Measurements from ENCODE around the gene GLTP.
A peak's percentile ranks its signal among the peaks of the same experiment; 100 is the strongest.
"Not testable (repeated sequence)": the region's sequence is repeated elsewhere in the genome, so short reads cannot be mapped to it uniquely, and the experiment has no call there.

GLTP gene, protein sequence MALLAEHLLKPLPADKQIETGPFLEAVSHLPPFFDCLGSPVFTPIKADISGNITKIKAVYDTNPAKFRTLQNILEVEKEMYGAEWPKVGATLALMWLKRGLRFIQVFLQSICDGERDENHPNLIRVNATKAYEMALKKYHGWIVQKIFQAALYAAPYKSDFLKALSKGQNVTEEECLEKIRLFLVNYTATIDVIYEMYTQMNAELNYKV

DNA sequence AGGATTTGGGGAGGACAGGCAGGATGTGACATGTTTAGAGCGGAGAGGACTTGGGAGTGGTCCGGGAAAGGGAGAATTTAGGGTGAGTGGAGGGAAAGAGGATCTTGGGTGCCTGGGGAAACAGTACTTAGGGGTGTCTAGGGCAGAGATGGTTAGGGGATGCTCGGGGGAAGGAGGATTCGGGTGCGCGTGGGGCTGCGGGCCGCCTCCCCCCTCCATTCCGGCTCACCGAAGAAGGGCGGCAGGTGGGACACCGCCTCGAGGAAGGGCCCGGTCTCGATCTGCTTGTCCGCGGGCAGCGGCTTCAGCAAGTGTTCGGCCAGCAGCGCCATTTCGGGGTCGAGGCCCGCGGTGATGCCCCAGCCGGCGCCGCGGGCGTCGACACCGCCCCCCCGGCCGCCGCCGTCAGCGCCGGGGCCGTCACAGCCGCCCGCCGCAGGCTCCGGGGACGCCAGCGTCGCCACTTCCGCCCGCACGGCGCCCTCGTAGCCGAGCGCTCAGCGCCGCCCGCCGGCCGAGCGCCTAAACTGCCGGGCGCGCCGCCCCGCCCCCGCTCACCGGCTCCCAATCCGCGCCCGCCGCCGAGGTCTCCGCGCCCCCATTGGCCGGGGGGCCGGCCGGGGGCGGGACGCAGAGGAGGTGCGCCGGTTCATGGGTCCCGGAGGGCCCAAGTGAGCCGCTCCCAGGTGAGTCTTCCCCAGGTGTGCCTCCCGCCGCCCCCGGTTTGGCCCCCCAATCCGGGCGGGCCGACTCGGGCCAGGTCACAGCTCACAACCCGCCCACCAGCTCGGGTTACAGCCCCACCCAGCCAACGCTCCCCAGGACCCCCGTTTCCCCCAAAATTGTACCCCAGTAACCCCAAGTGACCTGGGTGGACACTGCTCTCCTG is at the start of gene GLTP:
Gene GLTP, minus strand, starts transcription at position 499 of the 889 bp plus-strand sequence. Its CDS starts 167 bp downstream, at position 332.
- DNase-seq (ENCODE audit: low read depth): peak; percentile 87

DNA sequence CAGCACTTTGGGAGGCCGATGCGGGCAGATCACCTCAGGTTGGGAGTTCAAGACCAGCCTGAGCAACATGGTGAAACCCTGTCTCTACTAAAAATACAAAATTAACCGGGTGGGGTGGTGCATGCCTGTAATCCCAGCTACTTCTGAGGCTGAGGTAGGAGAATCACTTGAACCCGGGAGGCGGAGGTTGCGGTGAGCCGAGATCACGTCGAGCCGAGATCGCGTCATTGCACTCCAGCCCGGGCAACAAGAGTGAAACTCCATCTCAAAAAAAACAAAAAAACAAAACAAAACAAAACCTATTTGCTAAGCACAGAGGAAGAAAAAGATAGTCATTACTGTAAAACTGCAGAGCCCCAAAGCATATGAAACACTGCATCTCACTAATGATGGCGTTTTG is 49.0 kb upstream of the GLTP start:
- not testable (repeated sequence) for DNase-seq (ENCODE audit: low read depth)

DNA sequence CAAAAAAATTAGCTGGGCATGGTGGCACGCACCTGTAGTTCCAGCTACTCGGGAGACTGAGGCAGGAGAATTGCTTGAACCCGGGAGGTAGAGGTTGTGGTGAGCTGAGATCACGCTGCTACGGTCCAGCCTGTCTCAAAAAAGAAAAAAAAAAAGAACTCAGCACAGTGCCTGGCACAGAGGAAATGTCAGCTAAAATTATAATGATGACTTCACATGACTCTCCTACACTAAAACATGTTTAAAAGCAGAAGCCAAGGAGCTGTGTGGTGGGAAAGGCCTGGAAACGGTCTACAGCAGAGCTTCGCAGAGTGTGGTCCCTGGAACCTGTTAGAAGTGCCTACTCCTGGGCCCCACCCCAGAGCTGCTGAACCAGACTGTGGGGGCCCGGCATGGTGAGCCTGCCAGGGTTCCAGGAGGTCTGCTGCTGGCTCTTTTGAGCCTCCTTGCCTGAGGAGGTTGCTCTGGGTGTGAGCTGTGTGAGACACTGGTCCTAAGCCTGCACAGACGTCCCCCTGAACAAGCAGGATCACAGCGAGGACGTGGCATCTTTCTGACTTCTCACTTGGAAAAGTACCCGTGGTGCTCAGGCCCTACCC is 47.8 kb upstream of the GLTP start:
- DNase-seq (ENCODE audit: low read depth): no peak

DNA sequence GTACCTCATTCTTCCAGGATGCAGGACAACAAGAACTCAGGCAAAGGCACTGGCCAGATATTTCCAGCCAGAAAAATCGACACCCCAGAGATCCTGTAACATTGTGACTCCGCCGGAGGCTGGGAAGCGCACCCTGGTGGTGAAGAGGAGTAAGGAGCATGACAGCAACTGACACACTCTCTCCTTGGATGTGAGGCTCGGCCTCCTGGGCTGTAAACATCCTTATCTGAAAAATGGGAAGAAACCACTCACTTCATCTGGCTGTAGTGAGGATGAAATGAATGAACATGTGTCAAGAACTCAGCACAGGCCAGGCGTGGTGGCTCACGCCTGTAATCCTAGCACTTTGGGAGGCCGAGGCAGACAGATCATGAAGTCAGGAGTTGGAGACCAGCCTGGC is 47.3 kb upstream of the GLTP start:
- DNase-seq (ENCODE audit: low read depth): peak; percentile 11

DNA sequence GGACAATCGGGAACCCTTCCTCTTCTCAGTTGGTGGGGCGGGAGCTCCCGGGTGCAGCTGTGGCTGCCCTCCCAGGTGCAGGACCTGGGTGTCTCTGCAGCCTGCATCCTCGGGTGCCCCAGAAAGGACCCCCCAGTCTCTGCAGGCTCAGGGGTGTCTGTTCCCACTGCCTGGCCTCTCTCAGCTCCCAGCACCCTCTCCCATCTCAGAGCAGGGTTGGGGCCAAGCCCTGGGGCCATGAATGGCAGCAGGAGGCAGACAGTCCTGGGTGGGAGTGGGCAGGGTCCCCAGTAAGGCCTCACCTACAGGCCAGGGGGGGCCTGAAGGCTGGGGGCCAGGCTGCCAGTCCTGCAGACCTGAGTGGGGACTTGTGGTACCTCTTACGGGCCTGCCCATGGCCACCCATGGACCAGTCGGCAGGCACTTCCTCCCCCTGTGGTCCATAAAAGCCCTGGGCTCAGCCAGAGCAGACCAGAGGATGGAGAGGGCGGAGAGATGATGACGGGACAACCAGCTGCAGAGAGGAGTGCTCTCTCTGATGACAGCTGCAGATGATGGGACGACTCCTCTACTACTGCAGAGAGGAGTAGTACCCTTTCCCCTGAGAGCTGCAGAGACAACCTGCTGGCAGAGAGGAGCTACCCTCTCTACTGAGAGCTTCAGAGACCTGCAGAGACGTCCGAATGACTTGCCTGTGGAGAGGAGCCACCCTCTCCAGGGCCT is 46.3 kb upstream of the GLTP start:
- no peak for DNase-seq (ENCODE audit: low read depth)

DNA sequence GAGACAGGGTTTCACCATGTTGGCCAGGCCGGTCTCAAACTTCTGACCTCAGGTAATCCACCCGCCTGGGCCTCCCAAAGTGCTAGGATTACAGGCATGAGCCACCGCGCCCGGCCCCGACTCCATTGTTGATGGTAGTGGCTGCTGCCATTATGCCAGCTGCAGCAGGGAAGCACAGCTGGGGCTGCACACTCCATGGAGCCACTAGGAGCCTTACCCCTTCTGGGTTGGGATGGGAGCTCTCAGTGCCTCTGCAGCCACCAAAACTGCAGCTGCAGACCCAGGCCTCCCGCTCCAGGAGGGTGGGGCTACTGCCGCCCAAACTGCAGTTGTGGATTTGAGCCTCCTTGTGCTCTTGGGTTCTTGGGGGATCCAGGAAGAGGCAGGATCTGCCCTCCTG is 45.7 kb upstream of the GLTP start:
- DNase-seq (ENCODE audit: low read depth): no peak

DNA sequence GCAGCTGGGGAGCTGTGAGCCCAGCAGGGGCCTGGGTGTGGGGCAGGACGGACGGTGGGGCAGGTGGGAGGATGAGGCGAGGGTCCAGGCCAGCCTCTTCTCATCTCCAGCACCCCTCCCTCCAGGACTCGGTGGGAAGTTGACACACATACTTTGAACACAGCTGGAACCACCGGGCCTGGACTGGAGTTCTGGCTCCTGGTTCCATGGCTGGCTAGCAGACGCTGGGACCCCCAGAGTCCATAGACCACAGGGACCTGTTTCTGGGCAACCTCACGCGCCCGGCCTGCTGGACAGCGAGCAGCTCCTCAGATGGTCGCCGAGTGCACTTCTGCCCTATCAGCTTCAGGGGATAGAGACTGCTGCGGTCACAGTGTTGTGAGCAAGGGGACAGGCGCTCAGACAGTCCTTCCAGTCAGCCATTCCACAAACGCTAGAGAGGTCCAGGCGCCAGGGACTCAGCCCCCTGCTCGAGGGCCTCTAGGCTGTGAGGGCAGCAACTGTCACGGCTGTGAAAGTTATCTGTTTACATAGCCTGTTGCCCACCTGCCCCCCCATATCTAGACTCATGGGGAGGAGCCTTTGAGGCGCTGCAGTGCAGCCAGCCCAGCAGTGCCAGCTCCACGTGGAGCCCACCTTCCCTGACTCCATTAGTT is 45.0 kb upstream of the GLTP start:
- no peak for DNase-seq (ENCODE audit: low read depth)

DNA sequence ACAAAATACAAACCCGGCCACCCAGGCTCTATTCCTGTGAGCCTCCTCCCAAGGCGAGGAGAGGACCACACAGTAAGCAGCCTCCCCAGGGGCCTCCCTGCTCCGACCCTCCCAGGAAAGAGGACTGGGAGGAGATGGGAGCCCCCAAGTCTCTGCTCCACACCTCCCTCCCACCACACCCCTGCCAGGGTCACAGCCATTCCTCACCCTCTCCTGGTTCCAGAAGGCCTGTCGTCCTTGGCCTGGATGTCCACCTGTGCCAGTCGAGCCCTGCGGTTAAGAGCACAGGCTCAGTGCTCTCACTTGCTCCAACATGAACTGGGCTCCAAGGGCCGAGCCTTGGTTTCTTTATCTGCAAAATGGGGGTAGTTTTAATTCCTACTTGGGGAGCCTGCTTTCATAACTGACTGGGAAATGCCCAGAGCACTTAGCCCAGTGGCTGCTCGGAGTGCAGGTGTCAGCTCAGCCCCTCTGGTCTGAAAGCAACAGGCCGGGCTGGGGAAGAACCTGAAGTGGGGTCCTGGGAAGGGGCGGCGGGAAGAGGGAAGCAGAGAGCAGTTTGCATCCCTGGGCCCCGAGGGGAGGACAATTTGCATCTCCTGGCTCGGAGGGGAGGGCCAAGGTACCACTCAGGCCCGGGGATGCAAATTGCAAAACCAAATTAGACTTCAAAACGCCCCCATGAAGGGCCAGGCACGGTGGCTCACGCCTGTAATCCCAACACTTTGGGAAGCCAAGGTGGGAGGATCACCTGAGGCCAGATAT is 43.3 kb upstream of the GLTP start:
- no peak for DNase-seq (ENCODE audit: low read depth)

DNA sequence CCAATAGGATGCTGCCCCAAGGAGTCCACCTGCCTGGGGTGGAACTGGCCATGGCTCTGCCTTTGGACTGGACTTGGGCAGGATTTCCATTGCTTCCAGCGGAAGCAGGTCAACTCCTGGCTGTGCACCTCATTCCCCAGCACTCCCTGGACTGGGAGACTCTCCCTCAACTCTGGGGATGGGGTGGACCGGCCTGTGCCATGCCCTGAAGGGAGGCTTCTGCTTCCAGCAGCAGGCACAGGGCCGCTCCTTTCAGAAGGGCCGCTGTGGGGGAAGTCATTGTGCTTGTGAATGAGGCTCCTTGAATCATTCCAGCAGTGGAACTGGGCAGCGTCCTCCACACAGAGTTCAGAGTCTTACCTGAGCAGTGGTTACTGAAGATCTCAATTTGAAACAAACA is 42.7 kb upstream of the GLTP start:
- DNase-seq (ENCODE audit: low read depth): no peak

DNA sequence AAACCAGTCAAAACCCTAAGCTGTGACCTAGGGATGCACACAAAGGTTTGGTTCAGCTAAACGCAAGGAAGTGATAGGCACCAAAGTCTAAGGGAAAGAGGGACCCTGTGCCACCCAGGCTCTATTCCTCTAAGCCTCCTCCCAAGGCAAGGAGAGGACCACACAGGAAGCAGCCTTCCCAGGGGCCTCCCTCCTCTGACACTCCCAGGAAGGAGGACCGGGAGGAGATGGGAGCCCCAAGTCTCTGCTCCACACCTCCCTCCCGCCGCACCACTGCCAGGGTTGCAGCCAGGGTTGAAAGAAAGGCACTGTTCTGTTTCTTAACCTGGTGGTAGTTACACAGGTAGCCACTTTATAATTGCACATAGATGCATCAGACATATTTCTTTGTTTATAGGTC is 41.6 kb upstream of the GLTP start:
- DNase-seq (ENCODE audit: low read depth): no peak

DNA sequence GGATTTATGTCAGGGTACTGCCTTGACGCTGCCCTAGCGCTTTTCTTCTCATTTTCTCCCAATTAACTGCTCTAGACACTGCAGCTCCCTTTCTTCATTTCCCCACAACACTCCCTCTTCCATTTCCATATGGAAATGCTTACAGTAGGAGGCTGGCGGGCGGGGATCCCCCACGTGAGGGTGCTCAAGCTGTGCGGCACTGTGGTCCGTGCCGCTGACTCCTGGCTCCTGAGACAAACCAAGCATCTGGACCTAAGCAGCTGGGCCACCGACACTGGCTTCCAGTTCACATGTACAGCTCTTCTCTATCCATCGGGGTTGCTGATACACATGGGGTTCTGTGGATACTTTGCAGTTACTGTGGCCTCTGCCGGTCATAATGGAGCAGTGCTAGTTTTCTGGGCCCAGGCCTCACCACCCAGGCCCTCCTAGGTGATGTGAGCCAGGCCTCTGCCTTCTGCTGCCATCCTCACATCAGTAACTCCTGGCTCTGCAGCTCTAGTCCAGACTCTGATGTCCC is 40.0 kb upstream of the GLTP start:
- no peak for DNase-seq (ENCODE audit: low read depth)

DNA sequence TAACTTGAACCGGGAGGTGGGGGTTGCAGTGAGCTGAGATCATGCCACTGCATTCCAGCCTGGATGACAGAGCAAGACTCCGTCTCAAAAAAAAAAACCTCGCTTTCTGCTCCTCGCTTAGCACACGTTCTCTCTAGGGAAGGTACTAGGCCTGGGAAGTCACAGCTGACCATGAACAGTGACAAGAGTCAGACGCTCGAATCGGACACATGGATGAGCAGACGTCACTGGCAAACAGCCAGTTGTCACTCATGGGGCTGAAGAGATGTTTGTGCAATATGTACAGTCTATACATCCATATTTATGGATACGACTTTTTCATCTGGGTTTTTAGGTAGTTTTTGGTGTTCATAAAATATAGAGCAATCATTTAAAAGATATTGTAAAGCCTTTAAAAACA is 39.1 kb upstream of the GLTP start:
- no peak for DNase-seq (ENCODE audit: low read depth)

DNA sequence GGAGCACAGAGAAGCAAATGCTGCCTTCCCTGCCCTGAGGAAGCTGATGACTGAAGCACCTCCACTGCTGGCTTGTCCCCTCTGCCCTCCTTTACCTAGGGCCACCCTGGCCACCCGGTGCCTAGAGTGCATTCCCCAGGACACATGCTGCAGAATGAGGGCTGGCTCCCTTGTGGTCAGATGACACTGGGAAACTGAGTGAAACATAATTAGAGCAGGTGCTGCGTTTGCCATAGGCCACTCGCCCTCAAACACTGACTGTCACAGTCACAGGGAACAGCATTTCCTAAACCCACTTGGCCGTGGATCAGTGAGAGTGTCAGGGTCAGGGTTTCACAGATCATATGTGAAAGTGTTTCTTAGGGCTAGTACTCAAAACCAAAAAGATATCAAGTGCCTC is 35.7 kb upstream of the GLTP start:
- DNase-seq (ENCODE audit: low read depth): no peak

DNA sequence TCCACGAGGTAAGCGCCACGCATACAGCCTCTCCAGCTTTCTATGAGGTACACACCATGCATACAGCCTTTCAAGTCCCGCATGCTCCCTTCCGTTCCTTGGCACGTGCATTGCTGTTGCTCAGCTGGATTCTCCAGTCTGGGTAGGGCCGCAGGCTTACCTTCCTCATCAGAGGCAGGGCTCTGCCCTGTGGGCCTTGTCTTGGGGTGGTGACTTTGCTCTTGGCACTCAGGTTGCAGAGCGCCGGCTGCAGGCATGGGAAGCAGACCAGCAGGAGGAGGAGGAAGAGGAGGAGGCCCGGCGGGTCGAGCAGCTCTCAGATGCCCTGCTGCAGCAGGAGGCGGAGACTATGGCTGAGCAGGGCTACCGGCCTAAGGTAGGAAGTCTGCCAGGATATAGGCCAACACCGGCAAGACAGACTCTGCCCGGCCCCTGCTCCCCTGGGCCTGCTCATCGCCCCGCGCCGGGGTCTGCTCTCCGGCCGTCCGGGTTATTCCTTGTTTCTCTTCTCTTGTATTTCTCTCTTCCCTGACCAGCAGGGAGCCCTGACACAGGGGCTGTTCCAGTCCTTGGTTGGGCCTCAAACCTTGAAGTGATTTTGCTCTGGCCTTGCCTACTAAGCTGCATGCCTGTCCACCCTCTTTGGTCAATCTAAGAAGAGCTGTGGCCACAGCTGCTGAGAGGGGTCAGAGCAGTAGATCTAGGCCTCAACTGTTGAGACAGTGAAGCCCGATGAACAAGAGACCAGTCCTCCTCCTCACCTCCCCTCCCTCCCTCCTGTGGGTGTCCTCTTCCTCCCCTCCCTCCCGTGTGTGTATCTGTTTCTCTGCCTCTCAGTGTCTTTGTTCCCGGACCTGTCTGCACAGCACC is 35.1 kb upstream of the GLTP start:
- no peak for DNase-seq (ENCODE audit: low read depth)

DNA sequence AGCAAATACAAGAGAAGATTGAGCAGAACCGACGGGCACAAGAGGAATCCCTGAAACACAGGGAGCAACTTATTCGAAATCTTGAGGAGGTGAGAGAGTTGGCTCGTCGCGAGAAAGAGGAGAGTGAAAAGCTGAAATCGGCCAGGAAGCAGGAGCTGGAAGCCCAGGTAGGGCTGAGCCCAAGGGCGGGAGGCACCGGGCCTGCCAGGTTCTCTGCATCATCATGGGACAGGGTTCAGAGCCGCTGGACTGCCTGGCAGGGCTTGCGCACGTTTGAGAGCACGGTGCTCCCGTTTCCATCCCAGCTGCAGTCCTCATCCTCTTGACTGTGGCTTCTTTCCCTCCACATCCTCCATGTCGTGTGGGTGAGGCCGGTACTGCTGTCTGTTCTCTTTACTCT is 34.1 kb upstream of the GLTP start:
- DNase-seq (ENCODE audit: low read depth): no peak

DNA sequence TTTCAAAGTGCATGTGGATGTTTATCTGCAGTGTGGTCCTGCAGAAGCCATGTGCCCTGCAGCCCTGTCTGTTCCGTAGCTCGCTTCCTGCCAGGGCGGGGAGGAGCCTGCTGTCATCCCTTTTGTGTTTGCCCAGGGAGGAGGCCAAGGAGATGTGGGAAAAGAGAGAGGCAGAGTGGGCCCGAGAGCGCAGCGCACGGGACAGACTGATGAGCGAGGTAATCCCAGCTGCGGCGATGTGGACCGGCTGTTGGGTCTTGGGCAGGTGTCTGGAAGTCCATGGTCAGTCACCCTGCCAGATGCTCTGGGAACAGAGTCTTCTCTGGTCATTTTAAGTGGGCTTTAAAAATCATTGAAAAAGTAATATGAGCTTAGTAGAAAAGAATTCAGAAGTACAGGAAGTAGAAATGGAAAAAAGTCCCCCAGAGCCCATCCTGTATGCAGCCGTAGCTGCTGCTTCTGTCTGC is 32.5 kb upstream of the GLTP start:
- no peak for DNase-seq (ENCODE audit: low read depth)

DNA sequence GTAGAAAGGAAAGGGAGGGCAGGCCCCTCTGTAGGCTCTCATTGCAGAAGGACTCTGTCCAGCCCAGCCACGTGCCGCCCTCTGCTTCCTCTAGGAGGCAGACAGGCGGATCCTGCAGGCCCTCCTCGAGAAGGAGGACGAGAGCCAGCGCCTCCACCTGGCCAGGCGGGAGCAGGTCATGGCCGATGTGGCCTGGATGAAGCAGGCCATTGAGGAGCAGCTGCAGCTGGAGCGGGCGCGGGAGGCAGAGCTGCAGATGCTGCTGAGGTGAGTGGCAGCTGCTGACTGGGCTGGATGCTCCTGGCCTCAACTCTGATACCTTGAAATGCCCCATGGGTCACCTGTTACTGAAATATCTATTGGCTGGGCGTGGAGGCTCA is 30.6 kb upstream of the GLTP start:
- no peak for DNase-seq (ENCODE audit: low read depth)

DNA sequence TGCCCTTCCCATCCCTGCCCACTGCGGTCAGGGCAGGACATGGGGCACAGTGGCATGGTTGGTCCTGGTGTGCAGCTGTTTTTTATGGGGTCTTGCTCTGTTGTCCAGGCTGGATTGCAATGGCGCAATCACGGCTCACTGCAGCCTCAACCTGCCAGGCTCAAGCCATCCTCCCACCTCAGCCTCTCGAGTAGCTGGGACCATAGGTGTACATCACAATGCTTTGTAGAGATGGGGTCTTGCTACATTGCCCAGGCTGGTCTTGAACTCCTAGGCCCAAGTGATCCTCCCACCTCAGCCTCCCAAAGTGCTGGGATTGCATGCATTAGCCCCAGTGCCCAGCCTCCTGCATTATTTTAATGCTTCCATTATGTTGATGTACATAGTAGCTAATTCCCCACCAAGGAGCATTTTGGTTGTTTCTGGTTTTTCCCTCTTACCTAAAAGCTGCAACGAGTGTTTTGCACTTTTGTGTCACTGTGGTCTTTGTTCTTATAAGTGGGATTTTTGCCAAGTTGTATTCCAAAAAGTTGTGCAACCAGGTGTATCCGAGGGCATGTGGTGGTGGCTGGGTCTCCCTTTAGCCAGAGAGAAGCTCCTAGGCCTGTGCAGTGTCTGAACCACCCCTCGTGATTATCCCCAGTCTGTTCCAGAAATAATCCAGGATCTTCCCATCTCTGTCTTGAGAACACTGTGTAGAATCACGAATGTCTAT is 30.1 kb upstream of the GLTP start:
- no peak for DNase-seq (ENCODE audit: low read depth)

DNA sequence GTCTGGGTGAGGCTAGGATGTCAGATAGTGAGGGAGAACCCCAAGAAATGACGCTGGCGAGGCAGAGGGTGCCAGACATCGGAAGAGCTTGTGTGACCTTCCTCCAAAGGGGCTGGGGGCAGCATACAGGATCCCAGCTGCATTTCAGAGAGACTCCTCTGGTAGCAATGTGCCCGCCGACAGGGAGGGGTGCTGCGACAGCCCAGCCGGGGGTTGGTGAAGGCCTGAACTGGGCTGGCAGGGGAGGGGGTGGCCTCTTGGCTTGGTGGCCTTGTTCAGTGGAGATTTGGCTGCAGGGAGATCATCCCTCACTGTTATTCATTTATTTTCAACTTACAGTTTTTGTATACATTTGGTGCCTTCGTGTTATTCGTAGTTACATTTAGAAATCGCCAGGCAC is 25.0 kb upstream of the GLTP start:
- DNase-seq (ENCODE audit: low read depth): no peak
